K562 (cell line): Measurements from ENCODE around the gene CLPSL2. TPM values are rescaled to one million over a fixed set of nuclear protein-coding genes. Genes with fewer than 3 reads are reported as not detected.

ENCODE experiments used
- ATAC-seq: fragments of 200-7000 bp; cut with Tn5 transposase; 3 replicates; pipeline ENCODE4 v1.9.1; 2020; ENCODE audit warnings: moderate library complexity
- BruUV-seq: library from RNA; stranded (reverse); fragments of 400-500 nt; replicated peaks from 2 replicates; lab custom pipeline; 2021; lab: Mats Ljungman, UMichigan
- CTCF ChIA-PET: fragments of 300-600 bp; formaldehyde crosslinking; extraction: SDS; loops from one replicate; lab custom pipeline; 2021; ENCODE audit warnings: low intra/inter-chr PET ratio; lab: Yijun Ruan, JAX
- POLR2A ChIA-PET: fragments of 300-600, 350-650 bp; sonication (Branson Sonifier 250); formaldehyde crosslinking; extraction: SDS; loops from one replicate; lab custom pipeline; 2021; ENCODE audit warnings: antibody characterized with exemption, inconsistent platforms; lab: Yijun Ruan, JAX
- DNase-seq, 4 experiments: peaks; one replicate each; pipeline versions ENCODE4 v3.0.0 to v3.0.0-alpha.2; 2011 to 2018; ENCODE audit warnings: low spot score in 3 of 4, mixed read lengths in 3 of 4; ENCODE audit errors: extremely low read depth in 1 of 4
- FAIRE-seq: peaks from 2 replicates; lab custom pipeline; 2011; peaks lifted over from hg19 to GRCh38; lab: Jason Lieb, UNC
- H2AFZ ChIP-seq: 2 replicates; pipeline ENCODE4 v1.6.0; 2011; ENCODE audit warnings: low read depth, low read length, control low read depth, inconsistent platforms
- H3K27ac ChIP-seq: fragments of 200-600 bp; 3 replicates; pipeline ENCODE4 v1.8.0; 2011; ENCODE audit warnings: low read depth, mild to moderate bottlenecking, control low read depth, inconsistent platforms, low read length, moderate library complexity, mixed read lengths; ENCODE audit errors: extremely low read depth
- H3K27me3 ChIP-seq, 2 experiments: fragments of 300-600 bp in 1 of 2; 2 replicates in 1 of 2; 3 replicates in 1 of 2; pipeline versions ENCODE4 v1.6.0 to v1.8.0; 2011; ENCODE audit warnings: inconsistent platforms in 2 of 2, low read length in 2 of 2, mild to moderate bottlenecking in 1 of 2, mixed read lengths in 1 of 2, moderate library complexity in 1 of 2; ENCODE audit not compliant: control insufficient read depth in 2 of 2, insufficient read depth in 2 of 2
- H3K36me3 ChIP-seq: fragments of 300-600 bp; 3 replicates; pipeline ENCODE4 v1.8.0; 2011; ENCODE audit warnings: mild to moderate bottlenecking, low read length, inconsistent platforms; ENCODE audit not compliant: control insufficient read depth, insufficient read depth
- H3K4me1 ChIP-seq, 2 experiments: fragments of 200-600 bp in 1 of 2; replicated peaks in 1 of 2; 2 replicates in 1 of 2; 3 replicates in 1 of 2; pipeline versions ENCODE4 v1.5.1 to v1.8.0; 2011; ENCODE audit warnings: inconsistent platforms in 2 of 2, low read length in 2 of 2, mild to moderate bottlenecking in 1 of 2, mixed read lengths in 1 of 2, moderate library complexity in 1 of 2; ENCODE audit not compliant: control insufficient read depth in 2 of 2, insufficient read depth in 2 of 2
- H3K4me2 ChIP-seq: 2 replicates; pipeline ENCODE4 v1.6.1; 2011; ENCODE audit warnings: low read length, control low read depth, inconsistent platforms, mixed read lengths; ENCODE audit not compliant: insufficient read depth
- H3K4me3 ChIP-seq: fragments of 200-600 bp; sonication (generic), shearing (Covaris generic); 2 replicates; pipeline ENCODE4 v1.5.1; 2016; ENCODE audit warnings: control low read depth, inconsistent platforms
- H3K79me2 ChIP-seq: fragments of 200-600 bp; 3 replicates; pipeline ENCODE4 v1.8.0; 2011; ENCODE audit warnings: low read length, inconsistent platforms; ENCODE audit not compliant: control insufficient read depth, insufficient read depth
- H3K9ac ChIP-seq, 2 experiments: 2 replicates each; pipeline versions ENCODE4 v1.6.0 to v1.6.1; 2011; ENCODE audit warnings: low read depth in 2 of 2, low read length in 2 of 2, control low read depth in 1 of 2, inconsistent platforms in 1 of 2, mild to moderate bottlenecking in 1 of 2, mixed read lengths in 1 of 2; ENCODE audit not compliant: insufficient read depth in 1 of 2
- H3K9me1 ChIP-seq: one replicate; pipeline ENCODE4 v1.6.0; 2011; ENCODE audit warnings: inconsistent platforms, mild to moderate bottlenecking, low read length, moderate library complexity; ENCODE audit not compliant: control insufficient read depth, insufficient read depth
- H3K9me3 ChIP-seq: replicated peaks from 2 replicates; pipeline ENCODE4 v1.5.1; 2011; ENCODE audit warnings: low read depth, low read length, inconsistent platforms; ENCODE audit not compliant: control insufficient read depth, insufficient read depth
- H4K20me1 ChIP-seq: replicated peaks from 2 replicates; pipeline ENCODE4 v1.6.1; 2011; ENCODE audit warnings: low read length, inconsistent platforms, mixed read lengths; ENCODE audit not compliant: control insufficient read depth, insufficient read depth
- ARID3A ChIP-seq: IDR thresholded peaks from 2 replicates; pipeline ENCODE4 v1.6.1; 2012; ENCODE audit warnings: low read depth, low read length, improper control_type of control experiment, borderline replicate concordance
- MLLT1 ChIP-seq, 2 experiments: fragments of 450-650 bp; IDR thresholded peaks; 2 replicates each; pipeline ENCODE4 v1.6.1; 2016
- NFXL1 ChIP-seq: fragments of 450-650 bp; formaldehyde crosslinking; IDR thresholded peaks from 2 replicates; pipeline ENCODE4 v1.4.0; 2021; ENCODE audit warnings: mild to moderate bottlenecking
- SAFB ChIP-seq: fragments of 200-400 bp; formaldehyde crosslinking; IDR thresholded peaks from 2 replicates; pipeline ENCODE4 v1.6.1; 2017; ENCODE audit warnings: low read depth, low read length, borderline replicate concordance
- SMAD2 ChIP-seq: fragments of 150-350 bp; IDR thresholded peaks from 2 replicates; pipeline ENCODE4 v1.6.1; 2014; ENCODE audit warnings: low read depth, mild to moderate bottlenecking, low read length
- TAF1 ChIP-seq: IDR thresholded peaks from 2 replicates; pipeline ENCODE4 v1.6.1; 2011; ENCODE audit warnings: mild to moderate bottlenecking, low read length, moderate library complexity; ENCODE audit not compliant: insufficient read depth, control insufficient read depth, severe bottlenecking; ENCODE audit errors: extremely low read depth
- TSHZ1 ChIP-seq: fragments of 250-450 bp; sonication (Bioruptor Pico); IDR thresholded peaks from 2 replicates; pipeline ENCODE4 v1.4.0; 2020; ENCODE audit warnings: mild to moderate bottlenecking, moderate library complexity
- ZNF140 ChIP-seq: fragments of 250-450 bp; sonication (Bioruptor Pico); IDR thresholded peaks from 2 replicates; pipeline ENCODE4 v1.8.0; 2021; ENCODE audit warnings: moderate library complexity, mild to moderate bottlenecking, inconsistent platforms
- ZNF217 ChIP-seq: sonication (generic); formaldehyde crosslinking; IDR thresholded peaks from 2 replicates; pipeline ENCODE4 v1.8.0; 2022; ENCODE audit warnings: mild to moderate bottlenecking, missing genetic modification reagents
- ZNF316 ChIP-seq: fragments of 450-650 bp; IDR thresholded peaks from 2 replicates; pipeline ENCODE4 v1.6.1; 2016
- ZNF408 ChIP-seq: fragments of 250-450 bp; sonication (Bioruptor Pico); IDR thresholded peaks from 2 replicates; pipeline ENCODE4 v1.4.0; 2020; ENCODE audit warnings: low read depth, mild to moderate bottlenecking, moderate library complexity
- ZNF77 ChIP-seq: fragments of 250-450 bp; sonication (Bioruptor Pico); IDR thresholded peaks from 2 replicates; pipeline ENCODE4 v1.5.0; 2020
- whole genome bisulfite sequencing: fragments of 100-300 bp; shearing (Covaris generic); methylation state at CpG from one replicate; pipeline ENCODE4 v1.1.6; 2016; ENCODE audit warnings: low coverage, mixed read lengths; ENCODE audit not compliant: insufficient coverage; ENCODE audit errors: missing lambda C conversion rate; 5-methylcytosine and 5-hydroxymethylcytosine counted together
- in situ Hi-C: fragments of 300-500 bp; cut with MboI; formaldehyde crosslinking; loops from 4 replicates; pipeline ENCODE4 v1.15.0; 2018; ENCODE audit warnings: inconsistent platforms, mixed read lengths
- intact Hi-C: fragments of 100-400 bp; cut with micrococcal nuclease; formaldehyde crosslinking; loops from 2 replicates; pipeline ENCODE4 v1.14.2; 2022
- polyA plus RNA-seq, 8 experiments: library from polyadenylated mRNA; depleted of rRNA in 4 of 8; stranded (reverse) in 5 of 8; unstranded in 3 of 8; fragments of >200 nt; fragmentation: Nextera tagmentation in 2 of 8; fragmentation: Illumina TruSeq in 1 of 8; extraction: Ambion mirVana in 2 of 8; extraction: Trizol in 1 of 8; gene quantifications; 2 replicates each; pipeline versions ENCODE4 v1.2.1 to v1.2.3, GENCODE V29; 2011 to 2014; ENCODE audit warnings: inconsistent platforms in 1 of 8, missing spikeins in 1 of 8
- total RNA-seq, 7 experiments: library from RNA; depleted of rRNA in 6 of 7; stranded (reverse); fragments of >200 nt in 6 of 7; fragmentation: Illumina TruSeq in 2 of 7; extraction: Trizol in 2 of 7; gene quantifications; 2 replicates each; pipeline versions ENCODE4 v1.2.1 to v1.2.3, GENCODE V29; 2011 to 2021; ENCODE audit warnings: low replicate concordance in 1 of 7
- TF ChIP-seq, protein P1 (sequence below): IDR thresholded peaks from 2 replicates; pipeline ENCODE4 v1.6.1; 2011; ENCODE audit warnings: borderline replicate concordance, low read depth, mild to moderate bottlenecking, moderate library complexity, low read length; ENCODE audit not compliant: insufficient read depth, poor library complexity, severe bottlenecking

The CLPSL2 gene
- total and polyA plus RNA-seq, 9 of the 15 experiments (the other 6 are each of a cell fraction or from before 2014, with no cell fraction given): not detected

DNA sequence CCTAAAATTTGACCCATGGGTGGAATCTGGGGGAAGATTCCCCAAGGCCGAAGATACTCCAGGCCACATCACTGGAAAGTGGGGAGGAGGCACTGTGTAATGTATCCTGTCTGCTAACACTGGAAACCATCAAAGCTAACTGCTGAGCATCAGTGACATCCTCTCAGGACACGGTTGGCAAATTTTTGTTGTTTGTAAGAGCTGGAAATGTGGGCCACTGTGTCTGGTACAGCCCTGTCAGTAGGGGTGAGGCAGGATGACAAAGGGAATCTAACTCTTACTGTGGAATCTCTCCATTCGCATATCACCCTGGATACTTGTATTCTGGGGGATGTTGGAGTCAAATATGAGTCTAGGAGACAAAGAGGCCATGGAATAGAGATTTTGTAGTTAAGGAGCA is 17.0 kb upstream of the CLPSL2 start (continued):
- TF ChIP-seq ZNF140 (CRISPR knock-in tag) (no peak), SAFB (no peak), ZNF217 (CRISPR knock-in tag) (no peak), TAF1 (no peak), ZNF77 (CRISPR knock-in tag) (no peak), ZNF408 (CRISPR knock-in tag) (no peak), ZNF316 (no peak)

- H3K9me3 ChIP-seq: no peaks in the 10 kb centered on the region
- H3K79me2 ChIP-seq: no peaks in the 10 kb centered on the region
- in situ Hi-C loops: no loop called here
- H3K36me3 ChIP-seq: no peaks in the 10 kb centered on the region
- H3K4me3 ChIP-seq: no peak overlapping the region
- intact Hi-C loops: no loop called here
- DNase-seq (no peak), FAIRE-seq (no peak), ATAC-seq (no peak)
- no peaks in the 10 kb centered on the region for H3K9me1 ChIP-seq
- H4K20me1 ChIP-seq: no peaks in the 10 kb centered on the region
- H3K9ac ChIP-seq: no peak overlapping the region
- WGBS: 12% methylated on average over 22 of the region's 23 CpGs
- ChIA-PET POLR2A (interaction anchor here (1.0 to 1.1 kb wide), 2 partner anchors 10 to 13 kb away, joined by 3 to 4 read pairs; no protein-coding TSS in a partner anchor), CTCF (no interaction called here)
- no peak overlapping the region for H3K27ac ChIP-seq
- H3K4me2 ChIP-seq: no peak overlapping the region
- TF ChIP-seq NFXL1 (no peak), MLLT1 (IDR thresholded peaks at IDR 0.05) (no peak), ARID3A (no peak), SMAD2 (no peak), TSHZ1 (CRISPR knock-in tag) (no peak)
- TF ChIP-seq, protein P1, sequence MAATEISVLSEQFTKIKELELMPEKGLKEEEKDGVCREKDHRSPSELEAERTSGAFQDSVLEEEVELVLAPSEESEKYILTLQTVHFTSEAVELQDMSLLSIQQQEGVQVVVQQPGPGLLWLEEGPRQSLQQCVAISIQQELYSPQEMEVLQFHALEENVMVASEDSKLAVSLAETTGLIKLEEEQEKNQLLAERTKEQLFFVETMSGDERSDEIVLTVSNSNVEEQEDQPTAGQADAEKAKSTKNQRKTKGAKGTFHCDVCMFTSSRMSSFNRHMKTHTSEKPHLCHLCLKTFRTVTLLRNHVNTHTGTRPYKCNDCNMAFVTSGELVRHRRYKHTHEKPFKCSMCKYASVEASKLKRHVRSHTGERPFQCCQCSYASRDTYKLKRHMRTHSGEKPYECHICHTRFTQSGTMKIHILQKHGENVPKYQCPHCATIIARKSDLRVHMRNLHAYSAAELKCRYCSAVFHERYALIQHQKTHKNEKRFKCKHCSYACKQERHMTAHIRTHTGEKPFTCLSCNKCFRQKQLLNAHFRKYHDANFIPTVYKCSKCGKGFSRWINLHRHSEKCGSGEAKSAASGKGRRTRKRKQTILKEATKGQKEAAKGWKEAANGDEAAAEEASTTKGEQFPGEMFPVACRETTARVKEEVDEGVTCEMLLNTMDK: no peak
- BruUV-seq: no TSS peak
- H3K27me3 ChIP-seq: peaks cover 34 to 59% of the 10 kb centered on the region in 2 experiments
- H2AFZ ChIP-seq: no peak overlapping the region
- peaks cover 0 to 10% of the 10 kb centered on the region in 2 experiments; a peak in 2 of 5 replicates for H3K4me1 ChIP-seq
Observed at GRCh38 chr6:35765739-35766138, 10.7 kb upstream of the CLPSL2 start.
